Adrenal gland (tissue), 5 donors: Measurements from ENCODE around the gene NME1.

Experiments
- POLR2A ChIP-seq, 2 donors: fragments of 450-650 bp; IDR thresholded peaks; one replicate each; pipeline ENCODE4 v1.6.1; 2017; ENCODE audit warnings: antibody characterized with exemption in 2 of 2, mild to moderate bottlenecking in 2 of 2, moderate library complexity in 1 of 2
- TF ChIP-seq, protein P1 (sequence below), 6 experiments: fragments of 450-650 bp in 4 of 6; fragments of 200-600 bp in 2 of 6; sonication (generic) in 1 of 6; IDR thresholded peaks; 1 replicate in 5 of 6; 2 replicates in 1 of 6; pipeline versions ENCODE4 v1.5.1 to v1.8.0; 2016 to 2021; ENCODE audit warnings: antibody characterized with exemption in 6 of 6, mild to moderate bottlenecking in 2 of 6, moderate library complexity in 1 of 6
- donor health status: DM: no; HTN: no; CAD: no.

DNA sequence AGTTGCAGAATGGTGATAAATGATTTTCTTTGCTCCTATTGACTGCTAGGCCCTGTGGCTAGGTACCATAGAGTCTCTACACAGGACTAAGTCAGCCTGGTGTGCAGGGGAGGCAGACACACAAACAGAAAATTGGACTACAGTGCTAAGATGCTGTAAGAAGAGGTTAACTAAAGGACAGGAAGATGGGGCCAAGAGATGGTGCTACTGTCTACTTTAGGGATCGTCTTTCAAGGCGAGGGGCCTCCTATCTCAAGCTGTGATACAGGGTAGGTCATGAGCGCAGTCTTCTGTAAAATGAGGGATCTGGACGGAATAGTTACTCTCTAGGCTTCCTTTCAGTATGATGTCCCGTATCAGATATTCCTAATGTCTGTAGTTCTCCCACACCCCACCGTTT is 817 bp downstream of the NME1 start:
- TF ChIP-seq, protein P1, sequence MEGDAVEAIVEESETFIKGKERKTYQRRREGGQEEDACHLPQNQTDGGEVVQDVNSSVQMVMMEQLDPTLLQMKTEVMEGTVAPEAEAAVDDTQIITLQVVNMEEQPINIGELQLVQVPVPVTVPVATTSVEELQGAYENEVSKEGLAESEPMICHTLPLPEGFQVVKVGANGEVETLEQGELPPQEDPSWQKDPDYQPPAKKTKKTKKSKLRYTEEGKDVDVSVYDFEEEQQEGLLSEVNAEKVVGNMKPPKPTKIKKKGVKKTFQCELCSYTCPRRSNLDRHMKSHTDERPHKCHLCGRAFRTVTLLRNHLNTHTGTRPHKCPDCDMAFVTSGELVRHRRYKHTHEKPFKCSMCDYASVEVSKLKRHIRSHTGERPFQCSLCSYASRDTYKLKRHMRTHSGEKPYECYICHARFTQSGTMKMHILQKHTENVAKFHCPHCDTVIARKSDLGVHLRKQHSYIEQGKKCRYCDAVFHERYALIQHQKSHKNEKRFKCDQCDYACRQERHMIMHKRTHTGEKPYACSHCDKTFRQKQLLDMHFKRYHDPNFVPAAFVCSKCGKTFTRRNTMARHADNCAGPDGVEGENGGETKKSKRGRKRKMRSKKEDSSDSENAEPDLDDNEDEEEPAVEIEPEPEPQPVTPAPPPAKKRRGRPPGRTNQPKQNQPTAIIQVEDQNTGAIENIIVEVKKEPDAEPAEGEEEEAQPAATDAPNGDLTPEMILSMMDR (IDR thresholded peaks at IDR 0.05): no peak
- TF ChIP-seq POLR2A (IDR thresholded peaks at IDR 0.05): no peak
